GM13976 (cell line): ENCODE data around the gene RHBDL1.

Experiments used
- DNase-seq: peaks from one replicate; pipeline ENCODE4 v3.0.0; 2012; ENCODE audit warnings: low spot score
- CTCF ChIP-seq: IDR thresholded peaks from 2 replicates; pipeline ENCODE4 v1.5.1; 2012; ENCODE audit warnings: borderline replicate concordance, mild to moderate bottlenecking; ENCODE audit not compliant: insufficient read depth; ENCODE audit errors: extremely low read depth, missing control alignments, control extremely low read depth
- in situ Hi-C: fragments of 300-500 bp; cut with MboI; formaldehyde crosslinking; loops from one replicate; pipeline ENCODE4 v1.12.0; 2022; ENCODE audit warnings: low sequenced_read_pairs, mixed read lengths, inconsistent platforms; ENCODE audit not compliant: unreplicated experiment

Gene RHBDL1

GRCh38 chr16:707062-707538 lies 31.6 kb downstream of the RHBDL1 start:
- TF ChIP-seq CTCF, result no peak
- in situ Hi-C loops, result no loop called here
- no peak for DNase-seq

GRCh38 chr16:708019-708418 lies 32.5 kb downstream of the RHBDL1 start:
- no peak for DNase-seq
- in situ Hi-C loops, result no loop called here
- TF ChIP-seq CTCF, result no peak

- TF ChIP-seq CTCF, result no peak
- DNase-seq, result no peak
- in situ Hi-C loops, result no loop called here
Observed at GRCh38 chr16:708959-709358, 33.5 kb downstream of the RHBDL1 start.

- DNase-seq, result no peak
- in situ Hi-C loops, result loop anchor here (5.0 kb wide), 1 partner anchor 72 kb away; no protein-coding TSS in a partner anchor
- TF ChIP-seq CTCF, result no peak
Observed at GRCh38 chr16:709566-710499, 34.4 kb downstream of the RHBDL1 start.

GRCh38 chr16:710500-711075 lies 35.1 kb downstream of the RHBDL1 start:
- DNase-seq, result no peak
- in situ Hi-C loops, result loop anchor here (5.0 kb wide), 1 partner anchor 72 kb away; no protein-coding TSS in a partner anchor
- TF ChIP-seq CTCF, result no peak

GRCh38 chr16:711084-711483 lies 35.6 kb downstream of the RHBDL1 start:
- DNase-seq, result no peak
- in situ Hi-C loops, result loop anchor here (5.0 kb wide), 1 partner anchor 71 kb away; no protein-coding TSS in a partner anchor
- TF ChIP-seq CTCF, result no peak
